HFFc6 (cell line): ENCODE data around the gene SH3BP4. TPM values are rescaled to one million over a fixed set of nuclear protein-coding genes. Genes with fewer than 3 reads are reported as not detected.

Experiments used
- DNase-seq: peaks from one replicate; pipeline ENCODE4 v3.0.0-alpha.2; 2018
- H3K27ac Mint-ChIP-seq: 2 replicates; pipeline ENCODE4 v1.8.0; 2020; ENCODE audit warnings: mild to moderate bottlenecking, mixed read lengths
- H3K27me3 Mint-ChIP-seq: 2 replicates; pipeline ENCODE4 v1.8.0; 2021; ENCODE audit warnings: mild to moderate bottlenecking, moderate library complexity, mixed read lengths; ENCODE audit not compliant: insufficient read depth
- H3K36me3 Mint-ChIP-seq: 2 replicates; pipeline ENCODE4 v1.8.0; 2021; ENCODE audit warnings: low read depth, mixed read lengths
- H3K4me1 Mint-ChIP-seq: 2 replicates; pipeline ENCODE4 v1.8.0; 2020; ENCODE audit warnings: low read depth, mixed read lengths
- H3K4me3 Mint-ChIP-seq: 2 replicates; pipeline ENCODE4 v1.8.0; 2020; ENCODE audit warnings: mild to moderate bottlenecking, moderate library complexity, mixed read lengths
- H3K9me3 Mint-ChIP-seq: 2 replicates; pipeline ENCODE4 v1.8.0; 2020; ENCODE audit warnings: mild to moderate bottlenecking, mixed read lengths
- total RNA-seq, 6 experiments: library from RNA; stranded (reverse); fragmentation: NEBNext Ultra II Directional; extraction: Animal tissue kit (Norgen Biotek cat#: 25700); gene quantifications; 2 replicates in 1 of 6; 3 replicates in 5 of 6; pipeline ENCODE4 v1.2.3, GENCODE V29; 2021
- TF ChIP-seq, protein P1 (sequence below): fragments of 200-600 bp; sonication (generic); IDR thresholded peaks from 2 replicates; pipeline ENCODE4 v1.5.0; 2021; ENCODE audit warnings: antibody characterized with exemption, mild to moderate bottlenecking

Gene SH3BP4
- total RNA-seq, 6 experiments from 2014 or later, result 82.3 to 98.7 (median 87.8) TPM

GRCh38 chr2:234945339-234945873 is 6.4 kb upstream of the SH3BP4 start:
- Mint-ChIP-seq H3K36me3 (peaks cover 25% of the 10 kb centered on the region), H3K27me3 (no peaks in the 10 kb centered on the region; the same call in 1 of the 2 replicates), H3K4me3 (no peak overlapping the region), H3K9me3 (peaks cover 10% of the 10 kb centered on the region), H3K4me1 (peaks cover 43% of the 10 kb centered on the region), H3K27ac (no peak overlapping the region)
- no peak for DNase-seq
- TF ChIP-seq, protein P1, sequence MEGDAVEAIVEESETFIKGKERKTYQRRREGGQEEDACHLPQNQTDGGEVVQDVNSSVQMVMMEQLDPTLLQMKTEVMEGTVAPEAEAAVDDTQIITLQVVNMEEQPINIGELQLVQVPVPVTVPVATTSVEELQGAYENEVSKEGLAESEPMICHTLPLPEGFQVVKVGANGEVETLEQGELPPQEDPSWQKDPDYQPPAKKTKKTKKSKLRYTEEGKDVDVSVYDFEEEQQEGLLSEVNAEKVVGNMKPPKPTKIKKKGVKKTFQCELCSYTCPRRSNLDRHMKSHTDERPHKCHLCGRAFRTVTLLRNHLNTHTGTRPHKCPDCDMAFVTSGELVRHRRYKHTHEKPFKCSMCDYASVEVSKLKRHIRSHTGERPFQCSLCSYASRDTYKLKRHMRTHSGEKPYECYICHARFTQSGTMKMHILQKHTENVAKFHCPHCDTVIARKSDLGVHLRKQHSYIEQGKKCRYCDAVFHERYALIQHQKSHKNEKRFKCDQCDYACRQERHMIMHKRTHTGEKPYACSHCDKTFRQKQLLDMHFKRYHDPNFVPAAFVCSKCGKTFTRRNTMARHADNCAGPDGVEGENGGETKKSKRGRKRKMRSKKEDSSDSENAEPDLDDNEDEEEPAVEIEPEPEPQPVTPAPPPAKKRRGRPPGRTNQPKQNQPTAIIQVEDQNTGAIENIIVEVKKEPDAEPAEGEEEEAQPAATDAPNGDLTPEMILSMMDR, result no peak

DNA sequence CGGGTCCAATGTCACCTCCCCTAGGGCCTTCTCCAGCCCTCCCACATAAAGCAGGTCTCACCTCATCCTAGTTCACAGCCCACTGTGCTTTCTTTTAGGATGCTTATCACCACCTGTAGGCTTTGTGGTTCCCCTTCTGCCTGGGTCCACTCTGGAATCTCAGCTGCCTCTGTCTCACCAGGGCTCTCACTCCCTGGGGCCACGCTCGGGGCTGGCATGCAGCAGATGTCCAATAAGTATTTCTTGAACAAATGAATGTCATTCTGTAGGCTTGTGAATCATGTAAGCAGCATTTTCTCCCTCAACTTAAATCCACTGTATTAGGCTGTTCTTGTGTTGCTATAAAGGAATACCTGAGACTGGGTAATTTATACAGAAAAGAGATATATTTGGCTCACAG is 4.3 kb upstream of the SH3BP4 start:
- H3K9me3 Mint-ChIP-seq, result peaks cover 10% of the 10 kb centered on the region
- no peak overlapping the region for H3K4me3 Mint-ChIP-seq
- peaks cover 53% of the 10 kb centered on the region for H3K4me1 Mint-ChIP-seq
- H3K36me3 Mint-ChIP-seq, result peaks cover 24% of the 10 kb centered on the region
- no peak for DNase-seq
- peaks cover 3% of the 10 kb centered on the region; the same call in 1 of the 2 replicates for H3K27me3 Mint-ChIP-seq
- H3K27ac Mint-ChIP-seq, result peak overlapping the region; percentile 24; the same call in 1 of the 2 replicates
- TF ChIP-seq, protein P1, result no peak

DNA sequence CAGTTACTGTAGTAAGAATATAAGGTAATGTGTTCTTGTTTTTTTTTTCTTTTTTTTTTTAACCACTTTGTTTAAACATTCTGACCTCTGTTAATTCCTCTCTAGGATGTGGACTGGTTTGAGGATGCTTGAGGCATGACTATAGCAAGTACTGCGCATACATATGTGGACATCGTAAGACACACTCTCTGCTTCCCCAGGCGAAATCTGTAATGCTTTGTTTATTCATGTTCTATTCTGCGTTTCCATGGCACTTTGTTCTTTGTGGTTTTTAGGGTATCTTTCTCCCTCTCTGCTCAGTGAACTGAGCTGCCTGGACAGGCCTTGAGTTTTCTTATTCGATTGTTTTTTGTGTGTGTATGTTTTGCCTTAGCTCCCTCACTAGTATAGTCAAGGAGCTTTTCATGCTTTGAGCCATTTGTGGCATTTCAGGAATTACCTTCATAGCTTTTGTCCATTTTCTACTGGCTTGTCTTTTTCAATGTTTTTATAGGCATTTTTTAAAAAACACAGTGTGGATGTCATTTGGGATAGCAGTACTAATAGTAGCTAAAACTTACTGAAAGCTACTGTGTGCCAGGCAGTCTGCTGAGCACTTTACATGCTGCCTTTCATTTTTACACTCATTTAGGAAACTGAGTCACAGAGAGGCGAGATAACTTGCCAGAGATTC is 1.9 kb upstream of the SH3BP4 start:
- peak; percentile 100 for DNase-seq
- Mint-ChIP-seq H3K9me3 (no peaks in the 10 kb centered on the region), H3K27ac (peak overlapping the region; percentile 96), H3K36me3 (peaks cover 32% of the 10 kb centered on the region), H3K4me1 (peaks cover 64% of the 10 kb centered on the region), H3K27me3 (peaks cover 3% of the 10 kb centered on the region; the same call in 1 of the 2 replicates), H3K4me3 (peak overlapping the region; percentile 88)
- TF ChIP-seq, protein P1, result no peak

DNA sequence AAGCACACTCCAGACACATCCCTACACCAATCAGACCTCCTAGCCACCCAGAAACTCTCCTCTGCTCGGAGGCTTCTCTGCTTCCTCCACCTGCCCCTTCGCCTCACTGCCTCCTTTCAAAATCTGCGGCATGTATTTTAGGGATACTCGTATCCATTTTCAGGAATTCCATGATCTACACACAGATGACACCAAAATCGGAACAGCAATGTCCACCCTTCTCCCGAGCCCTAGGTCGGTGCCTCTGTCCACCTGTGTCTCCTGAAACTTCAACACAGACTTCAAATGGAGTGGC is 1.4 kb upstream of the SH3BP4 start:
- no peak for DNase-seq
- Mint-ChIP-seq H3K27ac (peak overlapping the region; percentile 96), H3K27me3 (peaks cover 3% of the 10 kb centered on the region; the same call in 1 of the 2 replicates), H3K4me1 (peaks cover 69% of the 10 kb centered on the region), H3K36me3 (peaks cover 35% of the 10 kb centered on the region), H3K4me3 (peak overlapping the region; percentile 88), H3K9me3 (no peaks in the 10 kb centered on the region)
- TF ChIP-seq, protein P1, result no peak

DNA sequence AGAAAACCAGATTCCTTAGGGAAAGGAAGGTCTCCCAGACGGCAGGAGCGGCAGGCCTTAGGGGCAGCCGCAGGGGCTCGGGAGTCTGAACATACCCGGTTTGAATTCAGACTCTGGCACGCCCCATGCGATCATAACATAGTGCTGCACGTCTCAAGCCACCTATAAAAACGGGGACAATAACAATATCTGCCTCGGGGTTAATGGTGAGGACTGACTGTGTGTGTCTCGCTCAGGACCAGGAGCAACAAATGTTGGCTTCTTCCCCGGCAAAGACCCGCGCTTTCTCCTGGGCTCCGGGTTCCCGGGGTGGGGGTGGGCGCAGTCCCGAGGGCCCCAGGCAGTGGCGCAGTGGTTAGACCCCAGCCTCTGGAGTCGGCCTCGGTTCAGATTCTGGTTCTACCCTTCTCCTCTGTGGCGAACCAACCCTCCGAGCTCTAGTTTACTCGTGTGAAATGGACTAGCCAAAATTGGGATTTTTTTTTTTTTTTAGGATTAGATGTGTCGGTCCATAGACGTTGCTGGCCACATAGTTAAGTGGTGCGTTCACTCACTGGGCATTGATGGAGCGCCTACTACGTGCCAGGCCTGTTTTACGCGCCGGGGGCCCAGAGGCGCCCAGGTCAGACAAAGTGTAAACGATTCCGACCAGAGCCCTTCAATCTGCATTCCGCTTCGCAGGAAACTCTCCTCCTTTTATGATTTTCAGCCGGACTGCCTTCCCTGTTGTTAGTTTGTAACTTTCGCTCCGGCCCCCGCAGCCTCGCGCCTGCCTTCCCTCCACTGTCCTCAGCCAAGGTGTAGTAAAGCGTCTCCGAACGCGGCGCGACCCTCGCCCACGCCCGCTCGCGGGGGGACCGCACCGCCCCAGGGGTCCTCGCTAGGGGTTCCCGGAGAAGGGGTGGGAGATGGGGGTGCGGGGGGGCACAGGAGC is 820 bp upstream of the SH3BP4 start:
- peak overlapping the region; percentile 88 for H3K4me3 Mint-ChIP-seq
- H3K4me1 Mint-ChIP-seq, result peaks cover 75% of the 10 kb centered on the region
- H3K27ac Mint-ChIP-seq, result peak overlapping the region; percentile 96
- peaks cover 41% of the 10 kb centered on the region for H3K36me3 Mint-ChIP-seq
- TF ChIP-seq, protein P1, result no peak; the same call in 1 of the 2 replicates
- H3K27me3 Mint-ChIP-seq, result peaks cover 6% of the 10 kb centered on the region
- DNase-seq, result no peak
- H3K9me3 Mint-ChIP-seq, result no peaks in the 10 kb centered on the region
